ENCODE results near the gene MAP1LC3B.

MAP1LC3B gene

DNA sequence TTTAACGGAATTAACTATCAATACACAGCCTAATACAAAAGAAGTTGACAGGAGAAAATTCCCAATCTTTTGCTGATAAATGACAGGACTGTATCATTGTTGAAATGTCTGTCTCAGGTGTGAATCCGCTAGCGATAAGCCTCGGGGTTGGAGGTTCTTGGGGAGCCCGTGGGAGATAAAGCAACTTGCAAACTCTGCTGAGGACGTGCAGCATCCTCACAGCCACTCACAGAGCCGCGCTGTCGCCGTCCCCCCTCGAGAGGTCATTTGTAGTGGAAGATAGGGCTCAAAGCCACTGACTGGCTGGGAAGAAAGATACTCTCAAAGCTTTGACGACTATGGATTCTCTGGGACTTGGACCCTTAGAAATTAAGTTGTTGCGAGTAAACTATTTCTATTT is 17.0 kb downstream of the MAP1LC3B start:
- no peak for DNase-seq

DNA sequence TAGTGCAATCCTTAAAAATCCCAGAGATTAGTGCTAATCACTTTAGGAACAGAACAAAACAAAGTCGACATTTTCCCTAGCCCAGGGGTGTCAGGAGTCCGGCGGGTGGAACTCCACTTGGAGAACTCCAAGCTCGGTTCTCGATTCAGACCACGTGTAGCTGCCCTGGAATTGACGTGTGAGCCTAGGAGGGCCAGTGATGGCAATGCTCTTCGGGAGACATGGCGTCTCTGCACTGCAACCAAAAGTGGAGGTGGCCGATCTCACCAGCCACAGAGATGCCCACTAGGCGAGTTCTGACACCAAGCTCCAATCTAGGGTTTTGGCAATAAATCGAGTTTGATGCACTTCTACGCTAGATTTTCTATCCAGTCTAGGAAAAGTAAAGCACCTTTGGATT is 17.6 kb downstream of the MAP1LC3B start:
- DNase-seq, result no peak

DNA sequence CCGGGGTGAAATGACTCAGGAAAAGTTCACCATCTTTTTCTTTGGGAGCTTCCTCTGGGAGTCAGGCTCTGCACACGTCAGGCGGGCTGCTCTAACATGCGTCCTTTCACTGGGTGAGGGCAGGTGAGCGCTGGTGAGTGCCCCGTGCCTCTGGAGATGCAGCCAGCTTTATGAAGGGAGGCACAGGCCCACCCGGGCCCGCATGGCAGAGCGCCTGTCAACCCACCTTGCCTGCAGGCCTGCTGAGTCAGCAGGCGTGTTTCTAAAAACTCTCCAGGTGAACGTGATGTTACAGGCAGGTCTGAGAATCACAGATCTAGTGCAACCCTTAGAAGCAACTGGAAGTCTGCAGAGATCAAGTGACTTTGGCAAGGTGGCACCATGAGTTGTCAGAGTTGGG is 18.4 kb downstream of the MAP1LC3B start:
- no peak for DNase-seq

DNA sequence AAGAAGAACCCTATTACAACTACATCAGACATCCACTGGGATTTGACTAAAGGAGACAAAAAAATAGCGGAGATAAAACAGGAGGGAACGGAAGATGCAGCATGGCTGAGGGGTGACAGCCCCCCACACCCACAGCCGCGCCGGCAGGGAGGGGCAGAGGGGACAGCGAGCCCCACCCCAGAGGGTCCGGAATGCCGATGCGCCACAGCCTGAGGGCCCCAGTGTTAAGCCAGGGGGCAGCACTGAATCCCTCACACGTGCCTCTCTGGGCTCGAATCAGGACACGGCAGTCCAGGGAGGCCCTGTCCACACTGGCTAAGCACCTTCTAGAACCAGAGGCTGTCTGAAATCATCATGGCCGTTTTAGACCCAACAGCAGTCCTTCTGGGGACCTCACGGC is 18.8 kb downstream of the MAP1LC3B start:
- no peak for DNase-seq

DNA sequence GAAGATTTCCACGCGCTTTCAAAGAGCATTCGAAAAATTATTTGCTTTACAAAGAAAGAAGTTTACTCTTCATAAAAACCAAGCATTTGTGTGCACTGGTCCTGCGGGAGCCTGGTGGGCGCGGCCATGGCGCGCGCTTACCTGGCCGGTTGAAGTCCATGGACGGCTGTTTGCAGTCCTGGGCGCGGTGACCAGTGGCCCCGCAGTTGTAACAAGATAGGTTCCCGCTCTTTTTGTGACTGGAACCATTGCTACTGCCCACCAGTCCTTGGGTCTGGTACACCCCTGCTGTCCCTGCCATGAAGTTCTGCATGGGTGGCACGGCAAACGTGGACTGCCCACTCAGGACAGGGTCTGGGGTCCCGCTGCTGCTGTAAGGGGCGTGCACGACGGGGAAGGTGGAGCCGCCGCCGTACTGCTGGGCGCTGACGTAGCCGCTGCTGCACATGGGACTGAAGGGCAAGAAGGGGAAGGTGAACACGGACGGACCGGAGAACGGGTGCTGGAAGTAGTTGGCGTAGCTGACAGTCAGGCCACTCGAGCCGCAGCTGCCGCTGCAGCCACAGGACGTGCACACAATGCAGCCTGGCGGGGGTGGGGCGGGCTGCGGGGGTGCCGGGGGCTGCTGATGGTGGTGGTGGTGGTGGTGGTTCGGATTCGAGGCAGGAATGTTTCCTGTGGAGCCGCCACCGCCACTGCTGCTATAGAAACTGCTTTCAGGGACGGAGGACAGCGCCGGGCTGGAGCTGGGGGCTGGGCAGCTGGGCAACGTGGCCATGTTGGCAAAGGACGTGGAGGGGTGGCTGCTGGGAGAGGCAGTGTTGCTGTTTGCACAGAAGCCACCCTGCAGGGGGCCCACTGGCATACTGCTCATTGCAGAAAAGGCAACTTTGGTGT is 19.5 kb downstream of the MAP1LC3B start:
- no peak for DNase-seq

DNA sequence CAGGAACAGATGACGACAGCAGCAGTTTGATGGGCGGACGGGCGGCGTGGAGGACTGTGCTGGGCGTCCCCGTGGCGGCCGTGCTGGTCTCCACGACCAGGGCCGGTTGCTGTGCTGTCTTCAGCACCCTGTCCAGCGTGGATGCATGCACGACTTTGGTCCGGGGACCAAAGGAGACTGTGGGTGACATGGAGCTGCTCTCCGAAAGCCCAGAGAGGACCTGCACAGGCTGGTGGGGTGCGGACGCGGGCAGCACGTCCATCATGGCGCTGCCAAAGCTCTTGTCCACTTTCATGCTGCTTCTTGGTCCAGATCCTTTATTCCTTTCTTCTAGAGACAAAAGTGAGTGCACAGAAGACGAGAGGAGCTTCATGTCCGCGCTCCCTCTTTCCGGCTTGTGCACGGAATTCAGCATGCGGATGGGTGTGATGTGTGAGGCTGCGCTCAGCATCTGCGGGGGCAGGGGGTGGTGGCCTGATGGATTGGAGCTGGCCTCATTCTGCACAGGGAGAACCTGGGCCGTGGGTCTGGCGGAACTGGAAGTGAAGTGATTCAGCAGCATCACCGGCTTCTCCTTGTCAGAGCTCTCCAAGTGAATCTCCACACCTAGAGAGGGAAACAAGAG is 20.3 kb downstream of the MAP1LC3B start:
- no peak for DNase-seq

DNA sequence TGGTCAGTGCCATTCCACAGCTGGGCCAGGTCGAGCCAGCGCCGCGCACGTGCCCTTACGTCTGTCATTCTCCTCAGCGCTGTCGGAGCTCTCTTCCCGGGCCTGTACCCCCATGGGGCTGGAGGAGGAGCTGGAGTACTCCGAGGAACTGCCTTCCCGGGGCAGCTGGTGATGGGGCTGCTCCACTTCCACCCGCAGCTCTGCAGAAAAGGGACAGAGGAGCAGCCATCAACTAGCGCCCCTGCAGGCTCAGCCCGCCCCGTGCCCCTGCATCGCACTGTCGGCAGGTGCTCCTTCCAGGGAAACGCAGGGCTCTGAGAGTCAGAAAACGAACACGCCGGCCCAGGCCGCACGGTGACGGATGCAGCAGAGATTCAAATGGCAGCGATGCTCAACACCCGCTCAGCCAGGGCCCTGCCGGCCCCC is 20.9 kb downstream of the MAP1LC3B start:
- no peak for DNase-seq

DNA sequence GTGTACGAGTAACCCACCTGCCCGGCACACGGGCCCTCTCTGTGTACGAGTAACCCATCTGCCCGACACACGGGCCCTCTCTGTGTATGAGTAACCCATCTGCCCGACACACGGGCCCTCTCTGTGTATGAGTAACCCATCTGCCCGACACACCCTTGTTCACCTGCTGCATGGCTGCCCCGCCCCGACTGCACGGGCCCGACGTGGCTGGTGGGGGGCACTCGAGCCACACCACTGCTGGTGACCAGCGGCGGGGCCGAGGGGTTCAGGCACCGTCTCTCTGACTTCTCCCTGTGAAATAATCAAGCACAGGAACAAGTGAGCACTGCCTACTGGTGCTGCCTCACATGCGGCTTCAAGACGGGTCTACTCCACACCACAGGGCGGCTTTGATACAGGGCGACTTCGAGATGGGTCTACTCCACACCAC is 22.1 kb downstream of the MAP1LC3B start:
- DNase-seq, result no peak

DNA sequence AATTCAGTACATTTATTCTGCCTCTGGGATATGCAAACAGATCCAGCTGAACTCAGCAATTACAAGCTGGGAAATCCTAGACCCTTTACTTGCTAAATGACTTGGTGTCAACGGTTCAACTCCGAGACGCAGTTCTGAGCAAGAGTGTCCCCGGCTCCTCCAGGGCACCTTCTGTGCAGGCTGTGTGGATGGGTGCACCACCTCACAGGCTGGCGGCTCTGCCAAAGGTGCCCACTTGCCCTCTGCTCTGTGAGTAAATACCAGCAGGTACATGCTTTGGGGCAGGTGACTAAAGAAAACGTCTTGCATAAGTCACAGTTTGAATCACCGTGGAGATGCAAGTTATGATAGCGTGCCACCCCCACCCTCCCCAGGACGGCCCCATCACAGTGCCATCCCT is 23.3 kb downstream of the MAP1LC3B start:
- no peak for DNase-seq

DNA sequence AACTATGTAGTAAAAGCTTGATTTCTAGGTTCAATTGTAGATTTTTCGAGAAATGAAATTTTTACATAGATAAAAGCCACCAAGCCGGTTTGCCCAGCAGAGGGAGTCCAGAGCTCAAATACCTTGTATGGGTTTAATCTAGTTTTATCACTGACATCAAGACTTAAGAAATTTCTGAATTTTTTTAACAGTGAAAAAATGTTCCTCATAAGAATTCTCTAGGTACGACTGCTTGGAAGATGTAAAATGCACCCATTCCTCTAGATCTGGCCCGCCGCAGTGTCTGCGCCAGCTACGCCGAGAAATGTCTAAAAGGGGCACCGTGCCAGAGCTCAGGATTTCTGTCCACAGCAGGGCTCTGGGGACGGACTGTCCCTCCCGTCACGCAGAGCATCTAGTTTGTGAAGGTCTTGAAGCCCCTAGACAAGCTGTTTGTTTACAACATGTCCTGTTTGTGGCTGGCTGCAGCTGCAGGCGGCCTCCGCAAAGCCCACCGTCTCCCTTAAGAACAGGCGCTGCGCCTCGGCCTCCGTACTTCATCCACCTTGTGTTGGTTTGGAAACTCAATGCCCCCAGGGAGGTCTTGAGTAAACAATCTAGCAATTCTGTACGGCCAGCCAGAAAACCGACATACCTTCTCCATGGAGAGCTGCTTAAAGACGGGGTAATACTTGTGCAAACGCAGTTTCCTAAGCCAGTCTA is 24.8 kb downstream of the MAP1LC3B start:
- DNase-seq, result no peak

DNA sequence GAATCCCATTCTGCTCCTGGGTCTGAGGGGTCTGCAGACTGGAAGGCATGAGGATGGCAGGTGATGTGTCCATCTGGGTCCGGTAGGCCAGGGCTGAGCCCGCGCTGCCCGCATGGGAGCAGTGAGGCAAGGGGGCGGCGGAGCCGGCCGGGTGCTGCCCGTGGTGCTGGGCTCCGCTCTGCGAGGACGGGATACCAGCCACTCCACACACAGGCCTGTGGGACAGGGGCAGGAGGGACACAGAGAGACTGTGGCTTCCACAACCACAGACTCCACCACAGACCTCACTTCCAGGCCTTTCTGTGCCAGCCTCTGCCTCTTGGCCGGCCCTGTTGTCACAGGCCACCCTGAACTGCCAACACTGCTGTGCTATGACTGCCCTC is 25.4 kb downstream of the MAP1LC3B start:
- DNase-seq, result peak; percentile 32

DNA sequence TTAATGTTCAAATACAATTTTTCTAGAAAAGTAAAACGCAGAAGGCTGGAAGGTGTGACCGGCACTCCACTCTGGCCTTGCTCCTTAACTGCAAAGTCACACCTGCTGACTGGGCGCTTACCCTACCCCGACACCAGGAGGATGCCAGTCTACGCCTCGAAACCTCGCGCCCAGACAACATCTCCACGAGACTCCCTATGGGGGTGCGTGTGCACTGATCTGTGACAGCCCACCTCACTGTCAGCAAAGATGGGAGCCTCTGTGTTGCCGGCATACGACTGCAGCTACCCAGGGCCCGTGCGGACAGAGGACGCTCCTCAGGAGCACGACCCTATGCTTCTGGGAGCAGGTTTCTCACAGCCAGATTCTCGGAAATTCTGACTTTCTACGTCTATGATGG is 26.1 kb downstream of the MAP1LC3B start:
- no peak for DNase-seq

DNA sequence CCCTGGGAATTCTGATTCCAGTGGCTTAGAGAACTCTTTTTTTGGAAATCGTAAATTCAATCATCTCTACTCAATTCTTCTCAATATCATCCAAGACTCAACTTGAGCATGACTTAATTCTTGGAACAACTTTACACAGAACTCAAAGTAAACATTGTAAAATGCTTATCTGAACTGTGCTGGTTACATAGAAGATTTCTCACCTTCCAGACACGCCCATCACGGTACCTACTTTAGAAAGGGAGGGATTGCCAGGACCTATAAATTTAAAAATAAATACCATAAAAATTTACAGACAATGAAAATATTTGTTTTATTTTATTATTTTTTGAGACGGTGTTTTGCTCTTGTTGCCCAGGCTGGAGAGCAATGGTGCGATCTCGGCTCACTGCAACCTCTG is 26.5 kb downstream of the MAP1LC3B start:
- DNase-seq, result no peak

DNA sequence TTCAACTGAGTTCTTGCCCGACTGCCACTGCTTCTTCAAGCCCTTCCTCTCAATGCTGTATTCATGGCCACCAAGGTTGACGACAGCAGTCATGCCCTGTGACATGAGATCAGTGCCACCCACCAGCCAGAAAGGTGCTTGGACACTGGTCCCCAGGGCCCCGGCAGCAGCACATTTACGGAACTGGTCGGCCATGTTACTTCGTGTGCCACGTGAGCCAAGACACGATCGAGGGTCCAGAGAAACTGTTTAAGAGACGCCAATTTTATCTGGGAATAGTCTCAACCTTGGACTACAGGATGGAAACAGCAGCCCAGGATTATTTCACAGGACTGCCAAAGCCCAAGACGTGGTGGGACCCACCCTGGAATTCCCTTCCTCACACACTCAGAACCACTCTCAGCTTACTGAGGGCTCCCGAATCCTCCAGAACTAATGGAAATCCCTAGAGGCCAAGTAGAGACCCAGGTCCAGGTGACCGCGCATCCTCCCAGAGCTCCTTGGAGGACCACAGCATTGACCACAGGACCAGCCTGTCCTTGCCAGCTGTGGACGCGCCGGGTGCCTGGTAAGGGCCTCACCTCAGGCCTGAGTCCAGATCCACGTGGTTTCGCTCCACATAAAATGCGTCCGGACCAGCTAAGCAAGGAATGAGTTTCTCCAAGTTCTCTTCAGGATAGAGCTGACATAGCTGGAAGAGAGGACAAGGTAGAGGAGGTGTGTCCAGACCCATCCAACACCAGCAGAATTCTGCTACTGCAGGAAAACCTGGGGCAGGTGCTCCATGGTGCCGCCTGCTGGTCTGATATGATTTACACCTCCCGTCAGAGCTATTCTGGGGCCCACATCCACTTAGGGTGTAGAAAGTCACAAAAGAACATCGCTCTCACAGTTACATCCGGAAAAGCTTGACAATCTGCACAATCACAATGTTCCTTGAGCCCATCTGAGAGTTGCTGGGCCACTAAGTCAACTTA is 28.2 kb downstream of the MAP1LC3B start:
- no peak for DNase-seq

DNA sequence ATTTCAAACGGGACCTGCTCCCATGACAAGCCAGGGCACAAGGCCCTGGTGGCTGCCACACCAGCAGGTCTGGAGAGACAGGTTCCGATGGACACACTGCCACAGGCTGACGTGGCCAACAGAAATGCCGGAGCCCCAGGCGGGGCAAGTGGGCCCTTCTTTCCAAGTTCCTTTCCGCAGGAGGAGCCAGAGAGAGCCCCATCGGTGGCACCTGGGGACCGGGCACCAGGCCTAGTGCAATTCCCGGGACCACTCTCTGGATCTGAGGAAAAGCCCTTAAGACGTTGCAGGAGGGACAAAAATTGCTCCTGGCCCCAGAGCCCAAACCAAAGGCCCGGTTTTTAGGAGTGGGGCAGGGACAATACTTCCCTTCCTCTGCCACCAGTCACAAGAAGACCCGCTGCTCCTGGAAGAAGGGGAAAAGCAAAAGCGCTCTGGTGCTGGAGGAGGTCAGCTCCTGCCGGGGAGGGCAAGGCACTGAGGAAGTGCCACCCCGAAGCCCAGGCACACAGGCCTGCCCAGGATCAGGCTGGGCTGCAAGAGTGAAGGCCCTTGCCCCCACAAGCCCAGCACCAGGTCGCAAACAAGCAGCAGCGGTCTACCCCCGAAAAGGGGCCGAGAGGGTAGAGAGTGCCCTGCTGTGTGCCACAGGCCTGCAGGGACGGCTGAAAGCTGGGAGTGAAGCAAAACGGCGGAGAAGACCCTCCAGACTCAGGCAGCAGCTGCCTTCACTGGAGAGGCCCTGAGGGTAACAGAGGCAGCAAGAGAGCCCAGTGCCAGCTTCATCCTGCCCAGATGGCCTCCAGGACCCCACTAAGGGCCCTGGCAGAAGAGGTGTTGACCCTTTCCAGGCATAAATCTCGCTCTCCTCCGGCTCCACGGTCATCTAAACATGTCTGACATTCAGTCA is 29.1 kb downstream of the MAP1LC3B start:
- no peak for DNase-seq

DNA sequence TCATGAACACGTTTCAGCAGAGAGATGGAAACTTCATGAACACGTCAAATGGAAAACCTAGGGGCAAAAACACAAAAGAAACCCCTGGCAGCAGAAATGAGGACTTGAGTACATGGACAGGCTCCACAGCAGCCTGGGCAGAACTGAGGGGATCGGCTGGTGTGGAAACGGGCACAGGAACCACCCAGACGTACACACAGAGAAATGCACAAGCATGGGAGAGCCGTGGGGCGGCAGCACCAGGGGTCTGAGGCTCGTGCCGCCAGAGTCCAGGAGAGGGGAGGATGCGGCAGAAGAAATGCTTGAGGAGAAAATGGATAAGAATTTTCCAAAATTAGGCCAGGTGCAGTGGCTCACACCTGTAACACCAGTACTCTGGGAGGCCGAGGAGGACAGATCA is 30.0 kb downstream of the MAP1LC3B start:
- DNase-seq, result no peak

DNA sequence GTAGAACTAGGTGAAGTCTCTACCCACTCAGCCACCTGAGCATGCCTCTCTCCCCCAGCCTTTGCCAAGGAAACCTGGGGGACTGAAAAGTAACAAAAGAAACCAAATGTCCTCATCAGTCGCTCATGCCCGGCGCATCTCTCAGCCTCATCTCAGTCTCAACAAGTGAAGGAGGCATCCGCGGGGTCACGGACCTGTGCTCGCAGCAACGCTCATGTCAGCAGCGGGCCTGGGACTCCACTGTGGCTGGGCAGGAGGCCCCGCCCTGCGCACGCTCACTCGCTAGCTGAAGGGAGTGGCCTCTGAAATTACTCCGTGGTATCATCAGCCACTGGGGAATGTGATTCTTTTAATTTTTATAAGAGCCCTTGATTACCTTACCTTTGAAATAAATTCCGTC is 31.3 kb downstream of the MAP1LC3B start:
- no peak for DNase-seq

DNA sequence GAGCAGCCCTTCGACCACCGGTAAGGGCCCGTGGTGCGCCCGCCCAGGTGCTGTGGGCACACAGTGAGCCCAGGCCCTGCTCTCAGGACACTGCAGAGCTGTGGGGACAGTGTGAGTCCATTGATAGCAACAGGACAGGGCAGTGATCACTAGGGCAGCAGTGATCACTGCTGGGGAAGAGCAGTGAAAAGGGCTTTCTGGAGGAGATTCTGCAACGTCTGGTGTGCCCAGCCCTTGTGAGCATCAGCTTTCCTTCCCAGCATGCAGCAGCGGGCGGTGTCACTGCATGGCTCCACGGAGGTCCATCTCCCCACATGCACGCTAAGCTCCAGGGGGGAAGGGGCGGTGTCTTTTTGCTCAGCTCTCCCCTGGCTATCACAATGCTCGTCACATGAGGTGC is 32.1 kb downstream of the MAP1LC3B start:
- no peak for DNase-seq

DNA sequence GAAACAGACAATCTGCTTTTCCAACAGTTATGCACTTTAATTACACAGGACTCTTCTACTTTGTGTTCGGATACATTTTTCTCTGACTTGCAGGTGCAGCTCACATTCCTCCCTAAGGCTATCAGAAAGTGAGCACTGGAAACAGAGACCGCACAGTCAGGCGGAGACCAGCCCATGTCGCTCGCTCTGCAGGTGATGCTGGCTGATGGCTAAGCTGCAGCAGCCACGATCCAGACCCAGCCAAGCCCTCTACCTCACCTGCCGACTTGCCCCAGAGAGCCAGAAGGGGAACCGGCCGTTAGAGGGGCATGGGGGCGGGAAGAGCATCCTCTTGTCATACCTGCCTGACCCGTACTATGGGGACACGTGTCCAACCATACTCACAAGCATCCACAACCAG is 33.8 kb downstream of the MAP1LC3B start:
- DNase-seq, result no peak

DNA sequence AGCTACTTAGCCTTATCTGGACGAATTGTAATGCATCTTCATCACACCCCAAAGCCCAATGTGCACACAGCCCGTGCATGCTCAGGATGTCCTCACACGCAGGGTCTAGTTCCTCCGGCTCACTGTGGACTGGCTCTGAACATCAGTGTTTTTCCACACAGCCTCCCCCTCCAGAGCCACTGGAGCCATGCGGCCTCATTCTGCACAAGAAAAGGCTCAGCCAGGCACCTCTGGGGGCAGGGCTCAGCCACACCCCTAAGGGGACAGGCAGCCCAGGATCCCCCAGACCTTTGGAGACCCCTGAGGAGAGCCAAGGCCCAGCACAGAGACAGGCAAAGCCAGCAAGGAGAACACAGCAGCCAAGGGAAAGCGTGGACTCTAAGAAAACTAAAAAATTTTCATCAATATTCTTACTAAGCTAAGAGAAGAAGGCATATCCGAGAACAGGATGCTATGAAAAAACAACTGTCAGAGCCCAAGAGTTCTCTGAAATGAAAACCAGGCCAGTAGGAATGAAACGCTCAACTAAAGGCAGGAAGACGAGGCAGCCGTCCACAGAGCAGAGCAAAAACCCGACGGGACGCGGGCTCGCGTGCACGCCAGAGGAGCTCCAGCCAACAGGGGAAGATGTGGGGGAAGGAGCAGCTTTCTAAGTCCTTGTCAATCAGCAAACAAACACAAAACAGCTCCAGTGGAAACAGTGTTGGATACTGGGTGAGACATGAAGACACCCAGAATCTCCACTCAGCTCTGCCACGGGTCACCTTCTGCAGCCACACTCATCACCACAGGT is 34.5 kb downstream of the MAP1LC3B start:
- no peak for DNase-seq

Data from right kidney (tissue), 1 donor.